ENCODE results near the gene GSTM5.
"Not testable (repeated sequence)": the region's sequence is repeated elsewhere in the genome, so short reads cannot be mapped to it uniquely, and the experiment has no call there.

Gene GSTM5

GRCh38 chr1:109732390-109732881, 20.4 kb downstream of the GSTM5 start:
- DNase-seq = no peak

GRCh38 chr1:109733236-109733870, 21.3 kb downstream of the GSTM5 start:
- DNase-seq = no peak

- DNase-seq = peak; percentile 57
Observed at GRCh38 chr1:109739738-109740614, 27.9 kb downstream of the GSTM5 start.

- no peak for DNase-seq
Observed at GRCh38 chr1:109740615-109741373, 28.7 kb downstream of the GSTM5 start, which contains the start of gene GSTM3. GSTM3 (minus strand) TSS chr1:109741038; CDS start chr1:109740287, 751 bp downstream.

GRCh38 chr1:109748311-109748710, 36.3 kb downstream of the GSTM5 start:
- DNase-seq = not testable (repeated sequence)

- no peak for DNase-seq
Observed at GRCh38 chr1:109749221-109749620, 37.2 kb downstream of the GSTM5 start.

GRCh38 chr1:109750241-109750882, 38.3 kb downstream of the GSTM5 start:
- no peak for DNase-seq

- DNase-seq = no peak
Observed at GRCh38 chr1:109750920-109751319, 38.9 kb downstream of the GSTM5 start.

GRCh38 chr1:109751531-109752260, 39.6 kb downstream of the GSTM5 start:
- DNase-seq = no peak

- no peak for DNase-seq
Observed at GRCh38 chr1:109754738-109755137, 42.7 kb downstream of the GSTM5 start.

GRCh38 chr1:109756325-109756724, 44.3 kb downstream of the GSTM5 start:
- DNase-seq = not testable (repeated sequence)

GRCh38 chr1:109756848-109757521, 44.9 kb downstream of the GSTM5 start:
- no peak for DNase-seq

- no peak for DNase-seq
Observed at GRCh38 chr1:109757936-109758786, 46.1 kb downstream of the GSTM5 start.

GRCh38 chr1:109759513-109760334, 47.7 kb downstream of the GSTM5 start:
- DNase-seq = no peak

GRCh38 chr1:109760581-109761226, 48.7 kb downstream of the GSTM5 start:
- no peak for DNase-seq

GRCh38 chr1:109761227-109762038, 49.4 kb downstream of the GSTM5 start:
- no peak for DNase-seq

- DNase-seq = no peak
Observed at GRCh38 chr1:109762039-109762585, 50.1 kb downstream of the GSTM5 start.

Data from activated gamma-delta T cell (primary cell).